HEK293T (cell line): Measurements from ENCODE around the gene EREG.

Experiments
- ARNT ChIP-seq: fragments of 450-650 bp; IDR thresholded peaks from 2 replicates; pipeline ENCODE4 v1.6.1; 2017; ENCODE audit warnings: mild to moderate bottlenecking
- BHLHE40 ChIP-seq: fragments of 450-650 bp; IDR thresholded peaks from 2 replicates; pipeline ENCODE4 v1.6.1; 2016; ENCODE audit warnings: mild to moderate bottlenecking, moderate library complexity, borderline replicate concordance
- ELF4 ChIP-seq: fragments of 450-650 bp; IDR thresholded peaks from 2 replicates; pipeline ENCODE4 v1.6.1; 2017; ENCODE audit warnings: antibody characterized with exemption
- FOXM1 ChIP-seq: fragments of 450-650 bp; IDR thresholded peaks from 2 replicates; pipeline ENCODE4 v1.6.1; 2017; ENCODE audit warnings: mild to moderate bottlenecking, borderline replicate concordance
- HDGF ChIP-seq: fragments of 450-650 bp; IDR thresholded peaks from 2 replicates; pipeline ENCODE4 v1.6.1; 2017; ENCODE audit warnings: antibody characterized with exemption, borderline replicate concordance
- LEF1 ChIP-seq: fragments of 450-650 bp; IDR thresholded peaks from 2 replicates; pipeline ENCODE4 v1.6.1; 2017; ENCODE audit warnings: mild to moderate bottlenecking, borderline replicate concordance
- NFRKB ChIP-seq: fragments of 450-650 bp; IDR thresholded peaks from 2 replicates; pipeline ENCODE4 v1.6.1; 2016; ENCODE audit warnings: mild to moderate bottlenecking, moderate library complexity
- PKNOX1 ChIP-seq: fragments of 450-650 bp; IDR thresholded peaks from 2 replicates; pipeline ENCODE4 v1.6.1; 2016
- SP1 ChIP-seq: fragments of 450-650 bp; IDR thresholded peaks from 2 replicates; pipeline ENCODE4 v1.6.1; 2017
- SUZ12 ChIP-seq: fragments of 450-650 bp; IDR thresholded peaks from 2 replicates; pipeline ENCODE4 v1.6.1; 2016; ENCODE audit warnings: mild to moderate bottlenecking
- ZNF384 ChIP-seq: fragments of 450-650 bp; IDR thresholded peaks from 2 replicates; pipeline ENCODE4 v1.6.1; 2016

DNA sequence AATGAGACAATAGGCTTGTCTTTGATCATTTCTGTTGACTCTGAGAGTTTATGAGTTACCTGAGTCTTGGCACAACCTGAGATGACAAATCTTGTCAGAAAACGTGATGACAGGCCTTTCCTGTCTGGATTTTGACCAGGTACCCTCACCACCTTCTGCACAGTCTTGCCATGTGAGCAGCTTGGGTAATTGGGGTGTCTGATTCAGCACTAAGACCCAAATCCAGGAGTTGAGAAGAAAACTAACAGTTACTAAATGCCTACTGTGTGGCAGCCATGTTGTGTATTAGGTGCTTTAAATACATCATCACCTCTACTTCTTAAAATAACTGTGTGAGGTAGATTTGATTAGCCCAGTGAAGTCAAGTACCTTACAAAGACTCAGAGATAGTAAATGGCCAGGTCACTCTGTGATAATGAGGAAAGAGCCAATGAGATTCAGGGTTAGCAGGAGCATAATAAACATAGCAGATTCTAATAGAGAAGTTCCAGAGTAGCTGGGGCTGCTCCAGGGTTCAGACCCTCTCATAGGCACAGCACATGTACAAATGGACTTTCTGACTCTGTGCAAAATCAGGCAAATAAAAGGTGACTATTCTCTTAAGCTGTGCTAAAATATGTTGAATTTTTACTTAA, 2.8 kb downstream of the EREG start:
- TF ChIP-seq ELF4 (no peak), FOXM1 (no peak), HDGF (no peak), NFRKB (no peak), SUZ12 (no peak), ARNT (no peak), PKNOX1 (no peak), ZNF384 (no peak), SP1 (no peak), BHLHE40 (no peak), LEF1 (no peak)
